ENCODE results near the gene KDM8. TPM values are rescaled to one million over a fixed set of nuclear protein-coding genes. Genes with fewer than 3 reads are reported as not detected.

KDM8 gene
- total and polyA plus RNA-seq, 2 donors (not counting 1 experiment from before 2014, with no cell fraction given) = 7.5 to 37.4 TPM

- no peak for TF ChIP-seq CTCF (IDR thresholded peaks at IDR 0.05)
- no peak for TF ChIP-seq EZH2 (IDR thresholded peaks at IDR 0.05; ENCODE audit: borderline replicate concordance, insufficient read depth, low read depth, low read length, poor library complexity, severe bottlenecking)
- Histone ChIP-seq H3K36me3 (replicated peaks in 1 of 2; ENCODE audit: control extremely low read depth in 1 of 2, control insufficient read depth in 1 of 2, extremely low read depth in 1 of 2, insufficient read depth in 2 of 2, low read length in 1 of 2) (no peaks in the 10 kb centered on the region), H3K27me3 (replicated peaks in 1 of 4; ENCODE audit: control extremely low read depth in 1 of 4, control insufficient read depth in 3 of 4, insufficient read depth in 4 of 4, low read length in 3 of 4) (peaks cover 0 to 3% (median 0%) of the 10 kb centered on the region in 4 experiments), H3K79me2 (ENCODE audit: control insufficient read depth, insufficient read depth, low read length) (no peaks in the 10 kb centered on the region), H3K4me2 (replicated peaks; ENCODE audit: low read depth, low read length, poor library complexity, severe bottlenecking) (no peak overlapping the region), H3K9ac (ENCODE audit: low read length) (no peak overlapping the region), H3K4me3 (ENCODE audit: control extremely low read depth in 1 of 5, extremely low read depth in 1 of 5, insufficient read depth in 1 of 5, low read depth in 2 of 5, low read length in 4 of 5) (no peak overlapping the region), H4K20me1 (ENCODE audit: control insufficient read depth, insufficient read depth, low read length, poor library complexity, severe bottlenecking) (no peaks in the 10 kb centered on the region), H2AFZ (ENCODE audit: insufficient read depth, low read depth, low read length, poor library complexity, severe bottlenecking) (no peak overlapping the region), H3K27ac (ENCODE audit: low read length in 2 of 2) (no peak overlapping the region), H3K4me1 (ENCODE audit: control insufficient read depth in 2 of 2, insufficient read depth in 2 of 2, low read length in 2 of 2) (no peaks in the 10 kb centered on the region), H3K9me3 (ENCODE audit: control extremely low read depth in 1 of 3, control insufficient read depth in 2 of 3, insufficient read depth in 1 of 3, low read length in 2 of 3) (peaks cover 0 to 9% (median 4%) of the 10 kb centered on the region in 3 donors)
- POLR2A ChIA-PET = no interaction called here
- Mint-ChIP-seq H3K4me3 (no peak overlapping the region), H3K4me1 (no peaks in the 10 kb centered on the region), H3K27me3 (peaks cover 3% of the 10 kb centered on the region), H3K27ac (no peak overlapping the region), H3K9me3 (ENCODE audit: insufficient read depth) (peaks cover 6% of the 10 kb centered on the region)
- CTCF ChIA-PET = no interaction called here
- intact Hi-C loops (cut with micrococcal nuclease) = no loop called here
- 86% methylated on average over 7 of the region's 7 CpGs for WGBS (ENCODE audit: insufficient coverage)
- DNase-seq (no peak), ATAC-seq (ENCODE audit: low read depth) (no peak)
These were observed 11.9 kb upstream of the KDM8 start for GRCh38 chr16:27191352-27191924.

- ATAC-seq (ENCODE audit: low read depth) (no peak), DNase-seq (no peak)
- Histone ChIP-seq H3K4me3 (ENCODE audit: control extremely low read depth in 1 of 5, extremely low read depth in 1 of 5, insufficient read depth in 1 of 5, low read depth in 2 of 5, low read length in 4 of 5) (no peak overlapping the region), H3K9ac (ENCODE audit: low read length) (no peak overlapping the region), H3K4me2 (replicated peaks; ENCODE audit: low read depth, low read length, poor library complexity, severe bottlenecking) (no peak overlapping the region), H3K9me3 (ENCODE audit: control extremely low read depth in 1 of 3, control insufficient read depth in 2 of 3, insufficient read depth in 1 of 3, low read length in 2 of 3) (peaks cover 0 to 9% (median 4%) of the 10 kb centered on the region in 3 donors), H3K79me2 (ENCODE audit: control insufficient read depth, insufficient read depth, low read length) (no peaks in the 10 kb centered on the region), H4K20me1 (ENCODE audit: control insufficient read depth, insufficient read depth, low read length, poor library complexity, severe bottlenecking) (no peaks in the 10 kb centered on the region), H3K36me3 (replicated peaks in 1 of 2; ENCODE audit: control extremely low read depth in 1 of 2, control insufficient read depth in 1 of 2, extremely low read depth in 1 of 2, insufficient read depth in 2 of 2, low read length in 1 of 2) (no peaks in the 10 kb centered on the region), H2AFZ (ENCODE audit: insufficient read depth, low read depth, low read length, poor library complexity, severe bottlenecking) (no peak overlapping the region), H3K27me3 (replicated peaks in 1 of 4; ENCODE audit: control extremely low read depth in 1 of 4, control insufficient read depth in 3 of 4, insufficient read depth in 4 of 4, low read length in 3 of 4) (peaks cover 0 to 3% (median 0%) of the 10 kb centered on the region in 4 experiments), H3K27ac (ENCODE audit: low read length in 2 of 2) (no peak overlapping the region), H3K4me1 (ENCODE audit: control insufficient read depth in 2 of 2, insufficient read depth in 2 of 2, low read length in 2 of 2) (peaks cover 1% of the 10 kb centered on the region in 2 donors)
- Mint-ChIP-seq H3K4me3 (no peak overlapping the region), H3K4me1 (peaks cover 10% of the 10 kb centered on the region), H3K27ac (no peak overlapping the region), H3K9me3 (ENCODE audit: insufficient read depth) (peaks cover 6% of the 10 kb centered on the region), H3K27me3 (no peaks in the 10 kb centered on the region)
- TF ChIP-seq CTCF (IDR thresholded peaks at IDR 0.05) = no peak
- TF ChIP-seq EZH2 (IDR thresholded peaks at IDR 0.05; ENCODE audit: borderline replicate concordance, insufficient read depth, low read depth, low read length, poor library complexity, severe bottlenecking) = no peak
- WGBS (ENCODE audit: insufficient coverage) = 89% methylated on average over 3 of the region's 6 CpGs
- ChIA-PET POLR2A (interaction anchor here (1.4 kb wide), 1 partner anchor 10 kb away, joined by 3 read pairs; the partner anchor contains the start of gene KDM8), CTCF (interaction anchor here (0.6 to 1.4 kb wide), 4 partner anchors 15 to 166 kb away, joined by 3 to 8 read pairs (median 3); no protein-coding TSS in a partner anchor)
- intact Hi-C loops (cut with micrococcal nuclease) = no loop called here
These were observed 9.9 kb upstream of the KDM8 start for GRCh38 chr16:27193300-27193990.
